HG02885 (cell line): Measurements from ENCODE around the gene SRGAP2B.
"Not testable (repeated sequence)": the region's sequence is repeated elsewhere in the genome, so short reads cannot be mapped to it uniquely, and the experiment has no call there.

ENCODE experiments used
- ATAC-seq: cut with Tn5 transposase; IDR thresholded peaks from one replicate; pipeline ENCODE4 v1.9.1; 2021; ENCODE audit warnings: mild to moderate bottlenecking; ENCODE audit not compliant: unreplicated experiment, poor library complexity

SRGAP2B gene

DNA sequence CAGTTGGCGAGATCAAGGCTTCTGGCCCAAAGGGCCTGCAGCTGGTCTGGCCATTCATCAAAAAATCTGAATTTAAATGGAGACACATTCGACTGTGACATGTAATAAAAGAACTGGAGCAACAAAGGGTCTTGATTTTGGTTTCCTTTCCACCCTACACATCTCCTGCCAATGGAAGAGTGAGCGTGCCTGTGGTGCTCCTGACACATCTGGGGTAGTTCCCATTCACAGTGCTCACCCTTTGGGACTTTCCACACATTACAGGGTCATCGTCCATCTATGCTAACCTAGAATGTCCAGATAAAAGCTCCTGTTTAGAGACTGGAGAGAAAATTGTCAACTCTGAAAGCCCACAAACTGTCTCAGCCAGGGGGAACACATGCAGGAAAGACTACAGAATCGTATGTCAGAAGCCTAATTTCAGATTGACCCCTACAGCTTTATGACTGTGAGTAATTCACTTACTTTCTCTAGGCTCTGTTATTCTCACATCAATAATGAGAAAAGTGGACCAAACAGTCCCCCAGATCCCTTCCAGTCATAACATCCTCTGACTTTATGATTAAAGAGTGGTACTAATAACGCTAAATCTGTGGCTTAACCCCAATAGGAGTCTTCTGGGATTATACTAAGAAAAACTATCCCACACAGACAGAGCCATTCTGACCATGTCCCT lies 46.8 kb downstream of the SRGAP2B start:
- ATAC-seq = not testable (repeated sequence)

GRCh38 chr1:145047553-145047952 lies 47.6 kb downstream of the SRGAP2B start:
- ATAC-seq = peak; percentile 65

DNA sequence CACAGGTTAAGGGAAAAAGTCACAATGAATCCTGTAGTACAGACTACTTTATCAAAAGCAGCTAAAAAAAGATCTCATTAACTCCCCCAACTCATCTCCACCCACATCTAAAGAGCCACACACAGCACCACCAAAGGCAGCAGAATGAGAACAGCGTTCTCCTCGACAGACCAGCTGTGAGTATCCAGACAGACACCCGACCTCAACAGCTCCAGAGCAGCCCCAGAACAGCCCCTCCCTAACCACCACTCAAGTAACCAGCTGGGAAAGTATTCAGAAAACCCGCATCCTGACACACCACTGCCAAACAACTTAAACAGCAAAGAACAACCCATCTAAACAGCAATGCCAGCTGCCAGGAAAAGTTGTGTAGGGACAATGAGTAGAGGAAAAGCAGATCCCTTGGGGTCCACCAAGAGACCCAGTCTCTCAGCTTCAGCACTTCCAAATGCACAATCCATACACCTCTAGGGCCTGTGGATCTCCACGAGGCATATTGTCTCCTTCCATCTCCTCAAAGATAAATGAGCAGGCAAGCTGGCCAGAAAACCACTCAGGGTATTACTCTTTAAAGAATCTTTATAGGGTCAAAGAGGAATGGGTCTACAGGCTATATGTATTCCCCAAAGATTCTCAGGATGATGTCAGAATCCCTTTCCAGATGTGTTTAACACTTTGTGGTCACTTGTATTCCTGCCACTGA lies 49.4 kb downstream of the SRGAP2B start:
- ATAC-seq = not testable (repeated sequence)

DNA sequence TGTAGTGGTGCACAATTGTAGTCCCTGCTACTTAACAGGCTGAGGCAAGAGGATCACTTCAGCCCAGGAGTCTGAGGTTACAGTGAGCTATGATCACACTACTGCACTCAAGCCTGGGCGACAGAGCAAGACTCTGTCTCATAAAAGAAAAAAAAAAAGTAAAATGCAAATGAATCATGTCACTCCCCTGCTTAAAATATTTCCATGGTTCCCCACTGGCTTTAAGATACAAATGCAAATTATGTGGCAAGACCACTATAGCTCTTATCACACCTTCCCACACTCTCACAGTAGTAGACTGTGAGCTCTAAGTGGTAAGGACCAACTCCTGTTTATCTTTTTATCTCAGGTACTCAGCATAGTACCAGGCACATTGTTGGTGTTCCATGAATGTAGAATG lies 53.6 kb downstream of the SRGAP2B start:
- ATAC-seq = peak; percentile 93

DNA sequence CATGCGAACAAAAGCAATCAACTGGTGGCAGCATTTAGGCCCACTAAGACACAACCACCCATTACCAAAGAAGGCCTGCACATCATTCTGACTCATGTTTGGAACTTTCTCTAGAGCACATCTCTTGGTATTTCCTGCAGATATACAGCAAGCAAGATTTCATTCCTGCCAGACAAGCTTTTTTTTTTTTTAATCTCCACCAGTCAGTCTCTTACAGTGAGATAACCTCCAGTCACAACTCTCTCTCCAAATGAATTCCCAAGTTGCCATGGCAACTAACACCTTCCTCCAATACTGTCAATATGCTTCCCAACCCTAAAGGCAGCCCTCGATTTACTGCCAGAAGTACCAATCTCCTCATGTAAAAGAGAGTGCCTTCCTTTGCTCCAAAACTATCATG lies 59.1 kb downstream of the SRGAP2B start:
- ATAC-seq = not testable (repeated sequence)

DNA sequence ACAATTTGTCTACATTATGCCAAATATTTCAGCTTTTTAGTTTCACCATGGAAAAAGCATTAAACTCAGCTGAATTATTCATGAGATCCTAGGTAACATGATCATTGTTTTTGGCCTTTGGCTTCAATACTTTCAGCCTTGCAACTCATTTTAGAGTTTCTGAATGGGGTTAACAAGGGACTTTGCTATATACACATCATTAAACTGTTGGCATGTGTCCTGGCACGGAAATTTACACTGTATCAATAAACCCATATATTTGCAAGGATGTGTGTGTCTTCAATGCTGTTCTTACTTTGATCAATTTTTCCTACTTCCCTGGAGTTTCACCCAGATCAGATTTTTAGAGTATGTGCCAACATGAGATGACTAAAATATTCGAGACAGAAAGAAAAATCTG lies 61.6 kb downstream of the SRGAP2B start:
- not testable (repeated sequence) for ATAC-seq

DNA sequence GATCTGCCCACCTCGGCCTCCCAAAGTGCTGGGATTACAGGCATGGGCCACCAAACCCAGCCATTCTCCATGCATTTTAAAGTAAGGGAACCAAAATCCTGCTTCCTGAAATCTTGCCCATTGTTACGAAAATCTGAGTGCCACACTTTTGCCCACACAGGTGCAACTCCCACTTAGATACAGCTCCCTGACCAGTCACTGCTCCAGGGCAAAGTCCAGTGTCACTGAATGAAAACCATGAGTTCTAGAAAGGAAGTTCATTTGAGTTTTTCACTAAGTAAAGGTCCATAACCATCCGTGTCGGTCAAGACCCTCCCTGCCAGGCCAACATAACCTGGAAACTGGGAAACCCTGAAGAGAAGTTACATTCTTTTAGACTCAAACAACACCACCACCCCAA lies 67.9 kb downstream of the SRGAP2B start:
- not testable (repeated sequence) for ATAC-seq

GRCh38 chr1:145025286-145025685 lies 69.8 kb downstream of the SRGAP2B start:
- ATAC-seq = not testable (repeated sequence)

- not testable (repeated sequence) for ATAC-seq
Observed at GRCh38 chr1:145022259-145022658, 72.9 kb downstream of the SRGAP2B start.

GRCh38 chr1:145021749-145022148 lies 73.4 kb downstream of the SRGAP2B start:
- ATAC-seq = not testable (repeated sequence)

- not testable (repeated sequence) for ATAC-seq
Observed at GRCh38 chr1:145019709-145020108, 75.4 kb downstream of the SRGAP2B start.

- ATAC-seq = not testable (repeated sequence)
Observed at GRCh38 chr1:145017725-145018124, 77.4 kb downstream of the SRGAP2B start.

GRCh38 chr1:145016492-145016862 lies 78.7 kb downstream of the SRGAP2B start:
- ATAC-seq = peak; percentile 5

DNA sequence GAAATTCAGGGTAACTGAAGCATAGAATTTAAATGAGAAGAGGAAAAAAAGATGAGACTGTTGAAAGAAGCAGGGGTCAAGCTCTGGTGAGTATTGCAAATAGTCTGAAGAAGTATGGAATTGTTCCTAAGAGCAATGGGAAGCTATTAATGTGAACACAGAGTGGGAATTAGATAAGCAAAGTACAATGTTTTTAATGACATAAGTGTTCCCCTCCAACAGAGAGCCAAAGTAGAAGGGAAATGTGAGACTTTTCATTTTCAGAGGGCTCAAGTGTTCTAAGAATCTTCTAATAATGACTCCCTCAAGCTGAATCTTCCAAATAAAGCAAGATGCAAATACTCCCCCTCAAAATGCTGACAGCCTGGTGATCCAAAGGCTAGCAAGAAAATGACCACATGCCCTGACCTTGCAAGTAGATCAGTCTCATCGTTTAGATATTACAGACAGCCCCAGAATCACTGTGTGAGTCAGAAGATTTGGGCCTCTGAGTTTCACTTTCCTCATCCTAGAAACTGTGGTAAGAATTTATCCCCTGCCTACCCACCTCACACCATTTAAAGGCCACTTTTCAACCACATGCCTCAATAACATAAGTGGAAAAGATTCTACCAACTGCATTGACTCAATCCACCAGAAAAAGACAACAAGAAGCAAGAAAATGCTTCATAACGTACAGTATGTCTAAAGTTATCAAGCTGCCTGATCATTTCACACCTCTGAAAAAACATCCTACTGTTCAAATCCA lies 79.2 kb downstream of the SRGAP2B start:
- ATAC-seq = peak; percentile 67

DNA sequence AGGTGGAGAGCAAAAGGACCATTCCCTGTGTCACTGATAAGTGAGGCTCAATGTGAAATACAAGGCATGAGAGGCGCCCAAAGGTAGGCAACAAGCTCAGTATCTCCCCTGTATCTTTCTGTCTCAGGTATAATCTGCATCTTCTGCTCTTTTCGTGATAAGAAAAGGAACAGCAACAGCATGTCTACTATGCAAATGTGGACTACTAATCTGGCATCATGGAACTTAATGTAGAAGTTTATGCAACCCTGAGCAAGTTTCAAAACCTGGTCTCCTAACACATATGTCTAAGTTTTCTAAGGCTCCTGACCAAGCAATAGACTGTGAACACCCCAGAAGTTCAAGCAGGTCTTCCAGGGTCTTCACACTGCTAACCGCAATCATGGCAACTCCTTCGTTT lies 81.8 kb downstream of the SRGAP2B start:
- peak; percentile 31 for ATAC-seq

GRCh38 chr1:145011811-145012210 lies 83.3 kb downstream of the SRGAP2B start:
- not testable (repeated sequence) for ATAC-seq

GRCh38 chr1:145010580-145010979 lies 84.5 kb downstream of the SRGAP2B start:
- not testable (repeated sequence) for ATAC-seq

GRCh38 chr1:145009928-145010327 lies 85.2 kb downstream of the SRGAP2B start:
- not testable (repeated sequence) for ATAC-seq

- ATAC-seq = peak; percentile 60
Observed at GRCh38 chr1:145008388-145008787, 86.7 kb downstream of the SRGAP2B start.

DNA sequence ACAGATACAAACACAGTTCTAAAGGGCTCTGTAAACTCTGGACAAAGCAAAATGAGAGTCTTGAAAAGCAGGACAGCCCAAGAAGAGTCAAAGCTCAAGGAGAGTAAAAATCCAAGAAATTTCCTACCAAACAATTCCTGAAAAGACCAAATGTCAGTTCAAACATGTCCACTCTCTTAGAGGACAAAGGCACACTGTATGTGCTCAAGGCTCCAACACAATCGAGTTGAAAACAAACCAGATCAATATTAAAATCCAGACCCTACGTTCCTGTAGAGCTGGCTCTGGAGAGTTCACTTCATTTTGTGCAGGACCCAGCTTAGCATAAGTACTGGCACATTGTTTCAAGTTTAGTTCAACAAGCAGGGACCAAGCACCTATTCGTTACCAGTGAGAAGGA lies 90.0 kb downstream of the SRGAP2B start:
- ATAC-seq = not testable (repeated sequence)

- not testable (repeated sequence) for ATAC-seq
Observed at GRCh38 chr1:145001381-145001780, 93.7 kb downstream of the SRGAP2B start.
